Skeletal muscle cell (primary cell): ENCODE data around the gene MDP1.

Experiments
- DNase-seq: peaks from one replicate; pipeline ENCODE4 v3.0.0-alpha.2; 2010; ENCODE audit warnings: low read depth
- H3K4me3 ChIP-seq: 2 replicates; pipeline ENCODE4 v1.5.1; 2011; ENCODE audit warnings: low read depth, mild to moderate bottlenecking, control low read depth, low read length, moderate library complexity

The MDP1 gene

DNA sequence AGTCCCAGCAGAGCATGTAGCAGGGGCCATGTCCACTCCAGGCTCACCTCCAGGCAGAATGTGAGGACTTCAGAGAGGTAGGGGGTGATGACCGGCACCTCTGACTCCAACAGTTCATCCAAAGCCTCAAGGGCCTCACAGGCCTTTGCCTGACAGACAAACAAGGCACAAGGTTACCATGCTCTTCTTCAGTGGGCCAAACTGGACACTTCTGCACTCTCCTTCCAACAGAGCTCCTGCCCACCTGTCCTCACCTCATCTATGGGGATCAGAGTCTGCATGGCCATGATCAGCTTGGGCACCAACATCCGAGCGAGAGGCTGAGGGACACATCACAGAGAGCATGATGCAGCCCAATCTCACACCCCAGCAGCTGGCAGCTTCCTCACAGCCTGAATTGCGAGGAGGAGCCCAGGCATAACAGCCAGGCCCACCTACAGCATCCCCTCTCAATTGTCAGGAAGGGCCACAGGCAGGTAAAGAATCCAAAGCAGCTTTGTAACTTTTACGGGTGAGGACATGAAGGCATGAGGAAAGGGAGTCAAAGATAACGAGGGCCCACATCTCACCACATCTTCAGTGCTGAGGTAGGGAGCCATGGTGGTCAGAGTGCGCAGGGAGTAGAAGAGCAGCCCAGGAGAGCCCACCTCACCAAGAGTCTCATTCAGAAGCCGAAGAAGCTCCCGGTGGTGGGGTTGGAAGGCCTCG, 28.9 kb downstream of the MDP1 start:
- no peak overlapping the region for H3K4me3 ChIP-seq
- DNase-seq: no peak

DNA sequence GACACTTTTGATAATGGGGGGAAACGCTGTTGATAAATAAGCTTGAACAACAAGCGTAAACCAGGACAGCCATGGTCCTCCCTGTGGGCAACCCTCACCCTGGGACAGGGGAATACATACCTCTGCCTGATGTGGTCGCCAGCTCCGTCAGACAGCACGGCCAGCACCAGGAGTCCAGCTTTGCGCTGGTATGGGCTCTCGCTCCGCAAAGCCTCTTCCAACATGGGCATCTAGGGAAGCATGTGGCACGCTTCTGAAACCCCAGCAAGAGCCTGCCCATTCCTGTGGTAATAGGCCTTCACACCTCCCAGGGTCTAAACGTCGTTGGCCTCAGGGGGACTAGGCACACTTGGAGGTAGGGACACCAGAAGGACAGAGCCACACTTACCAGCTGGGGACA, 30.1 kb downstream of the MDP1 start:
- DNase-seq: no peak
- H3K4me3 ChIP-seq: no peak overlapping the region

DNA sequence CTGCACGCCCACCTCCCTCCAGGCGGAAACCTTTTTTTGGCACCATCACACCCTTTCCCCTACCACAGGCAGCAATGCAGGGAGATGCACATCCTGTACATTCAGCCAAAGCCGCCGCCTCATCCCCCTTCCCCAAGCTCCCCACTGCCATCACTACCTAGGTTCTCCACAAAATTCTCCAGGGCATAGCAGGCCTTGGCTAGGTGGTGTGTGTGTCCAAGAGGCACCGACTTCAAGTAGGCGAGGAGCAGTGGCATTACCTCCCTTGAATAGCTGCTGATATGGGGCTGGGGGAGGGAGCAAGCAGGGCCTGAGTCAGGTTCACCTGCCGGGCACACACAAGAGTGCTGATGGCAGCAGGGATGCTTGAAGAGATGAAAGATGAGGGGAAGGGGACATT, 30.8 kb downstream of the MDP1 start:
- DNase-seq: no peak
- H3K4me3 ChIP-seq: no peak overlapping the region

DNA sequence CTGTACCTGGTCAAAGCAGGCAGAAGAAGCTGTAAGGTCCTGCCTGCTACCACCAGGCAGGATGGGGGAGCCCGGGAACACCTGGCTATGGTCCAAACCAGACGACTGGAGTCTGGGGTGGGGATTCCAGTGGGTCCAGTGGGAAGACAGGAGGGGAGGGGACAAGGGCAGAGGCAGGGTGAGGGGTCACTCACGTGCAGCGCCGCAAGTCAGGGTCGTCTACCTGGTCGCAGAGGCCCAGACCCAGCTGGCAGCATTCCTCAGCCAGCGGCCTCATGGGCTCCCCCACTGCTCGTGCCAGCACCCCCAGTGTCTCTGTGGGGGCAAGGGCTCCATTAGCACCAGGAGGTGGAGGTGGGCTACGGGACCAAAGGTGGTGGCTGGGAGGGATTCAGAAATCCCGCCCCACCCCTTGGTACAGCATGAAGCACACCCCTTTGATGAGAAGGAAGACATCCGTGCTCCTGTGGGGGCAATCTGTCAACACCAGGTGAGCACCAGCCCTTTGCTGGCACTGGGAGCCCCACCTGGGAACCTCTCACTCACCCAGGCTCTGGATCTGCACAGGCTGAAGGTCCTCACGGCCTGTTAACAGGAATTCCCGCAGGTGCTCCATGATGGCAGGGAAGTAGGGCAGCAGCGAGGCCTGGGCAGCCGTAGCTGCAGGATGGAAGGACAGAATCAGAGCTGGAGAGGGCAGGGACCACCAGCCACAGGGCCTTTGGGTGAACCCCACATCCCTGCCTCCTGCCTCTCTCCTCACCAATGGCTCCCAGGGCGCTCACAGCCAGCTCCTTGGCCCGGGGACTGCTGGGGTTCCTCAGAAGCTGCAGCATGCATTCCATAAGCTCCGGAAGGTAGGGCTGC, 31.5 kb downstream of the MDP1 start:
- no peak for DNase-seq
- no peak overlapping the region for H3K4me3 ChIP-seq

DNA sequence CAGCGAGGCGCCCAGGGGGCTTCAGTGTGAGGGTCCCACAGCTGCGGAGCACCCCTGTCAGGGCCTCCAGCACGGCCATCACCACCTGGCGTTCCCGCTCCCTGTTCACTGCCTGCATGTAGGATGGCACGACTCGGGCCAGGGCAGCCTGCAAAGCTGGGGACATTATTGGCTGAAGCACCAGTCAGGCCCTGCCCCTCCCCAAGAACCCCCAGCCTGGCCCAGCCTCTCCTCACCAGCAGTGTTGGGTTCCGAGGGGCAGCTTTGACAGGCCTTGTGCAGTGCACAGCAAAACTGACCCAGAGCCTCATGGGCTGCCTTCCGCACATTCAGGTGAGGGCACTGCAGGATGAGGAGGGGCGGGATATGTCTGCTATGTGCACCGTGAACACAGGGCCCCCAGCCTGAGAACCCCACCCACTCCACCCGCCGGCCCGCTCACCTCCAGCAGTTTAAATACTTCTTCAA, 32.8 kb downstream of the MDP1 start:
- no peak overlapping the region for H3K4me3 ChIP-seq
- no peak for DNase-seq

DNA sequence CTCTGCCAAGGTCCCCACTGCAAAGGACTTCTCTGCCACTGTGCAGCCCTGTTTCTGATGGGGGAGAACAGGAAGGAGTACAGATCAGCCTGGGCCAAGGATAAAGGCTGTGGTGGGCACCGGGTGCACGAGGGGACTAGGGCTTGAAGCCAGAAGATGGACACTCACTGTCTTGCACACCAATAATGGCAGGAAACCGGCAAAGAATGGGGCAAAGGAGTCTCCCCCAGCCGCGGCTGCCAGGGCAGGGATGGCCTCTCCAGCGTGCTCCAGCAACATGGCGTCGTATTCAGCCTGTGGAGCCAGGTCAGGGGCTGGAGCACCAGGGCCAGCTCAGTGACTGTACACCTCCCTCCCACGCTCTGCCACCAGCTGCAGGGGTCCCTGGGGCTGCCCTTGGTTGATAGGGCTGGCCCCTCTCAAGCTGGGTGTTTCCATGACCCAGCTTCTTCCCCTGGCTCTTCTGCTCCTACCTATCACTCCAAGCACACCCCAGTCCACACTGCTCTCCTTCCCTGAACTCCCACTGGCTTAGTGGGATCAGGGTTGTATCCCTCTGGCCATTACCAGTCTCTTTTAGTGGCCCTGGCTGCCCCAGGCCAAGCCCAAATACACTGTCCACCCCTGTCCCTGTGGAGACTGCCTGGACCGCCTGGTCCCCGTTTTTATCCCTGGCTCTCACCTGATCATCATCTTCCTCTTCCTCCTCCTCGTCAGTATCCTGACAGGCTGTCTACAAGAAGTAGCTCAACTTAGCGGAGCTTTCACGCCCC, 33.6 kb downstream of the MDP1 start:
- no peak for DNase-seq
- H3K4me3 ChIP-seq: no peak overlapping the region

DNA sequence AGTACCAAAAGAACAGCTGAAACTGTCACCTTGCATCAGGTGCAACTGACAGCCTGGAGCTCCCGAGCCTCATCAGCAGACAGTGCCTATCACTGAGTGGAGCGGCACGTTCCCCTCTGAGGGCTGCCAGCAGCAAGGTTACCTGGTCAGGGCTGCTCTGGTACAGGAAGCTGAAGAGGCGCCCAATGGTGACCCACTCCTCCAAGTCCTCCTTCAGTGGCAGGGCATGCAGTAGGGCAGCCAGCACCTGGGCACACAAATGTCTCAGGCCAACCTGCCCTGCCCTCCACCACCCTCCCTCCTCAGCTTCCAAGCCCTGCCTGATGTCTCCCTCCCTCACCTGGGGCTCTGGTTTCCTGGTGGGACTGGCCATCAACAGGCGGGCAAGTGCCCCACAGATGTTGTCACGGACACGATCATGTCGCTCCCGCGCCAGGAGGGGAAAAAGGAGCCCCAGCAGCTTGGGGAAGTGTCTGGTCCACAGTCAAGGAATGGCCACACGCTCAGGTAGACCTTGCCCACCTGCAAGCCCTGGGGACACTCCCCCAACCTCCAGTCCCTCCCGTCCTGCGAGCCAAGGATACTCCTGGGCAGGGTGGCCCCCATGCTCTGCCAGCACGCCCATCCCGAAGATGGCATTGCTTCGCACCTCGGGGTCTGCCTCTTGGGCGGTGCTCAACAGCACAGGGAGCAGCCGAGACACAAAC, 34.3 kb downstream of the MDP1 start:
- DNase-seq: no peak
- no peak overlapping the region for H3K4me3 ChIP-seq

DNA sequence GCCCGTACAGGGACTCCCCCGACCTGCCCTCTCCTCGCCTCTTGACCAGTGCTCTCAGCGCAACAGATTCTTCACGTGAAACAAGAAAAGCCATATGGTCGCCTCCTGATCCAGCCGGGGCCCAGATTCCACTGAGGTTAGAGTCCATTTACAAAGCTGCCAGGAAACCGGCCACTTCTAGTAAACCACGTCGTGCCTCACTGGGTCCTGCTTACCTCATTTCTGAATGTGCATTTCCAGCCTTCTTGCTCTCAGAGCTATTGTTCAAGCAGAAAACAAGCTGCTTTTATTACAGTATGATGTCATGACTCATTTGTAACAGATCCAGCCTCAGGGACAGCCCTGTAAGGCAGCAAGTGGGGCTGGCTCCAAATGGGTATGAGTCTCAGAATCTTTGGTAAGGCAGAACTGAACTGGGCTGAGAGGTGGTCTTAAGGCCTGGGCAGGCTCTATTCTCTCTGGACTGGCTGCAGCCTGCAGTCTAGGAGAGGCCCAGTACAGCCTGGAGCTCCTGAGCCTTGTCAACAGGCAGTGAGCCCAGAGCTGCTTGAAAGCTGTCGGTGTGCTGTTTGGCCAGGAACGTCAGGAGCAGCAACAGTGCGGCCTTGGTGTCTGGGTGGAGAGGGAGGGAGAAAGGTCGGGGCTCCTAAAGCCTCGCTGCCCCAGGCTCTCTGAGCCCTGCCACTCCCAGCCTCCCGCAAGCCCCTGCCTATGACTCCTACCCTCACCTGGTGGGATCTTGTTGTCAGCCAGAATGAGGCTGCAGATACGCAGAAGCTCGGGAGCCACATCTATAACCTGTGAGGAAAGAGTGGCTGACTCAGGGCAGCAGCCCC, 35.7 kb downstream of the MDP1 start:
- DNase-seq: peak; percentile 64
- no peak overlapping the region for H3K4me3 ChIP-seq

DNA sequence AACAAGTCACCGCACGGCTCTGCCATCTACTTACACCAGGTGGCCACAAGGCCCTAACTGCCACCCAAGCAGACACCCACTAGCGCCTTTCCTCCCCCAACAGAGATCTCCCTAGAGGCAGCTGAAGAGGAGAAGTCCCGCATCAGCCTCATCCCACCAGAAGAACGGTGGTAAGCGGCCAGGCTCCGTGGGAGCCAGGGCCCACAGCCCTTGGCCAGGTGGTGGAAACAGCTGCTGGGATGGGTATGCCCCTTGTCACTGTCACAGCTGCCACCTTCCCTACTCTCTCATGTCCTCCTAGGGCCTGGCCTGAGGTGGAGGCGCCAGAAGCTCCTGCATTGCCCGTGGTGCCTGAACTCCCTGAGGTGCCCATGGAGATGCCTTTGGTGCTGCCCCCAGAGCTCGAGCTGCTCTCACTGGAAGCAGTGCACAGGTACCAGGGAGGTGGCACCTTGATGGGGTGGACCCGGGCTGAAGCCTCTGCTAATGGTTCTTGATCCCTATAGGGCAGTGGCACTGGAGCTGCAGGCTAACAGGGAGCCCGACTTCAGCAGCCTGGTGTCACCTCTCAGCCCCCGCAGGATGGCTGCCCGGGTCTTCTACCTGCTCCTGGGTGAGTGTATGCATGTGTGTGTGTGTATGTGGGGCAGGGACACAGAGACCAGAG, 36.4 kb downstream of the MDP1 start:
- no peak for DNase-seq
- H3K4me3 ChIP-seq: no peak overlapping the region

DNA sequence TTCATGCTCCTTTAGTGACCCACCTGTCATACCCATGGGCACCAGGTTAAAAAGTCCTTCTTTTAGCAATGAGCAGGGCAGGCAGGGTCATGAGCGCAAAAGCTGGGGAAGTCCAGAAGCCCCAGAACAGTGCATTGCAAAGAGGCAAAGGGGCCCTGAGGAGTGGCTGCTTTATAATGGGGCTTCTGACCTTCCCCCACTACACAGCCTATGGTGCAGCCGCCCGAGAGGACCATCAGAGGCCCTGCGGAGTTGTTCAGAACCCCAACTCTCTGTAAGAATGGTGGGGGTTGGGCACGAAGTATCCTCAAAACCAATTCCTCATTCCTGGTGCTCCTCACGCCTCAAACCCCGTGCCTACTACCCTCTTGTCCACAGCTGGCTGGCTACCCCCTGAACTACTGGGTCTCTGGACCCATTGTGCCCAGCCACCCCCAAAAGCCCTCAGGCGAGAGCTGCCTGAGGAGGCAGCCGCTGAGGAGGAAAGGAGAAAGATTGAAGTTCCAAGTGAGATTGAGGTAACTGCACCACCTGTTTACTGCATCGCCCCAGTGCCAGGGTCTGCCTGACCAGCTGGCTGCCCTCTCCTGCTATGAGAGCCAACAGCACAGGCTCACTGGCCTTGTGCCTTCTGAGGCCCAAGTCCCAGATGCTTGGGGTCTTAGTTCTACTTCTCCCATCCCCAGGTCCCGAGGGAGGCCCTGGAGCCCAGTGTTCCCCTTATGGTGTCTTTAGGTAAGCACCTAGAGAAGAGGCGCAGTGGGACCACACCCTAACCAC, 37.3 kb downstream of the MDP1 start:
- H3K4me3 ChIP-seq: no peak overlapping the region
- no peak for DNase-seq

DNA sequence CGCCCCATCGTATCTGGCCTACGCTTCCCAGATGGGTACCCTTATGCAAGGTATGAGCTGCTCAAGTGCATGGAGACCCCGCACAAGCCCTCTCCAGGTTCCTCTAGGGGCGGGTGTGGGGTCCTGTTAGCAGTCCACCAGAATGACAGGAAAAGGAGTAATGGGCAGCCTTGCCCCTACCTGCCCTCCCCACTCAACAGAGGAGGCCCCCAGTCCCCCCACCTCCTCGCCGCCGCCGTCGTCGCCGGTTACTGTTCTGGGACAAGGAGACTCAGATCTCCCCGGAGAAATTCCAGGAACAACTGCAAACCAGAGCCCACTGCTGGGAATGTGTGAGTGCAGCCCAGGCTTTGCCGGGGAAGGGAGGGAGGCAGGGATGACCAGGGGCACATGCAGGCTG, 38.0 kb downstream of the MDP1 start:
- no peak overlapping the region for H3K4me3 ChIP-seq
- no peak for DNase-seq

DNA sequence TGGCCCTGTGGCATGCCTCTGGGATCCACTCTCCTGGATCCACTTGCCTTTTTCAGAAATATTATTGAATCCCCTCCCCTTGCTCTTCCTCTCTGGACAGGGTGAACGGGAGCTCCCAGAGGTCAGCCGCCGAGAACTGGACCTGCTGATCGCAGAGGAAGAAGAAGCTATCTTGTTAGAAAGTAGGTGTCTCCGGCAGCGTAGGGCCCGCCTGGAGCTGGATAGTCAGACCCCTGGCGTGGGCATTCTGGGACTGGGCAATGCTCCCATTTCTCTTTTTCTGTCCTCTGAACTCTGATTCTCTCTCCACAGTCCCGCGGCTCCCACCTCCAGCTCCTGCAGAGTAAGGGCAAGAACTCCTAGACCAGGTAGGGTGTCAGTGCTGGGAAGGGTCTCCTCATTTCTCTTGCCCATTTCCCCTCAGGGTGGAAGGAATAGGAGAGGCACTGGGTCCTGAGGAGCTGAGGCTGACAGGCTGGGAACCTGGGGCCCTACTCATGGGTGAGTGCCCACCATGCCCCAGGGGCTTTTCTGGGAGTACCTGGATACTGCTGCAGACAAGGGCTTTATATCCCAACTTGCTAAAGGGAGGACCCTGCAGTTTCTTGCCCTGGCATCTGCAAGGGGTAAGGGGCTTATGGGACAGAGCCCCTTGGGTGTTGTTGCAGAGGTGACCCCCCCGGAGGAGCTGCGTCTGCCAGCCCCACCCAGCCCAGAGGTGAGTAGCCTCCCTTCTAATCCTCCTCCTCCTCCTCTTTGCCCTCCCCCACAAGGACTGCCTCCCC, 38.6 kb downstream of the MDP1 start:
- H3K4me3 ChIP-seq: no peak overlapping the region
- no peak for DNase-seq

DNA sequence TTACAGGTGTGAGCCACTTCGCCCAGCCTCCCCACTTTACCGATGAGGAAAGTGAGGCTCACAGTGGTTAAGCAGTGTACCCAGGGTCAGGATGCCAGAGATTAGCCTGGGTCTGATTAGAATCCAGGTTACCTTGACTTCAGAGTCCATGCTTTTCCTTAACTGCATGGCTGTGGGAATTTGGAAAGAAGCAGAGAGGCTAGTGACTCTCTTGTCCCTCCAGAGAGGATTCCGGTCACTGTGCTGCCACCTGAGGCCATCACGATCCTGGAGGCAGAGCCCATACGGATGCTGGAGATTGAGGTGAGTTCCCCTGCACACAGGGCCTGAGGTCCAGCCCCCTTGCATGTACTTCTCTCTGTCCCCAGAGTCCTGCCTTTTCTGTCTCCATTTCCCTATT, 39.3 kb downstream of the MDP1 start:
- no peak overlapping the region for H3K4me3 ChIP-seq
- no peak for DNase-seq

DNA sequence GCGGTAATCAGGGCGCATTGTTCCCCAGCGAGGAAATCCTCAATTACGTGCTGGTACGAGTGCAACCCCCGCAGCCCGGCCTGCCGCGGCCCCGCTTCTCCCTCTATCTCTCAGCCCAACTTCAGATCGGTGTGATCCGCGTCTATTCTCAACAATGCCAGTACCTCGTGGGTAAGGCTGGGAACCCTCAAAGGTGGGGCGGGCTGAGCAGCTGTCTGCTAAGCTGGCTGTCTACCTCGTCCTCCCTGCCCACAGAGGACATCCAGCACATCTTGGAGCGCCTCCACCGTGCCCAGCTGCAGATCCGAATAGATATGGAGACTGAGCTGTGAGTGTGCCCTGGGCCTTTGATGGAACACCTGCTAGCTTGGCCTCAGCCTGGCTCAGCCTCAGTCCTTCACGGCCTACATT, 43.0 kb downstream of the MDP1 start:
- no peak overlapping the region for H3K4me3 ChIP-seq
- DNase-seq: no peak

DNA sequence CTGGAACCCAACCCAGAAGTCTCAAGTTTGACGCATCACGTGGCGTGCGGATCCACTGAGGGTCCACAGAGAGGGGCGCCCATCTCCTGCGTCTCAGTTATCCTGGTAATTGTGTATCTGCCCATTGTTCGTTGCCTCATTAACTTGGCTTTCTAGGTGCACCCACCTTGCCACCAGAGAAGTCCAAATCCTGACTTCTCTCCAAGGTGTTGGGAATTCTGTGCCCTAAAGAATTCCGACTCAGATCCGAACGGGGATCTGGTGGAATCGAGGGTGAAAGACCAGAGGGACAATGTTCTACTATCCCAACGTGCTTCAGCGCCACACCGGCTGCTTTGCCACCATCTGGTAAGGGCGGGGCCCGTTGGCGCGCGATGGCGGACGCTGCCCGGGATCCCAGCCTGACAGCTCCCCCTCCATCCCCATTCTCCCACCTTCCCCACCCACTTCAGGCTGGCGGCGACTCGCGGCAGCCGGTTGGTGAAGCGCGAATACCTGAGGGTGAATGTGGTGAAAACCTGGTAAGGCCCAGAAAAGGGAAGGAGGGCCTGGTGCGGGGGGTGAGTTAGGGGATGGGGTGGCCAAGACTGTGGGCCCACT, 43.5 kb downstream of the MDP1 start:
- peak overlapping the region; percentile 30 for H3K4me3 ChIP-seq
- DNase-seq: no peak
